Left kidney (tissue), 8 donors: Measurements from ENCODE around the gene LSM3. TPM values are rescaled to one million over a fixed set of nuclear protein-coding genes. Genes with fewer than 3 reads are reported as not detected.
A peak's percentile ranks its signal among the peaks of the same experiment; 100 is the strongest.

Experiments
- DNase-seq: peaks from one replicate; pipeline ENCODE4 v3.0.0-alpha.2; 2013
- long read RNA-seq, 8 donors: transcript quantifications; one replicate each; lab custom pipeline, GENCODE V29; 2026
- polyA plus RNA-seq: library from polyadenylated mRNA; unstranded; fragments of 120-200 nt; gene quantifications from one replicate; pipeline ENCODE4 v1.2.1, GENCODE V29; 2013; ENCODE audit not compliant: insufficient read length

LSM3 gene
- polyA plus RNA-seq, result 16.4 TPM
- long read RNA-seq, donor 1, transcript LSM3-201 (4 exons, 3,815 nt), result major isoform, 79 of 108 reads
- long read RNA-seq, donor 1, partial matches to known transcripts, result 29 of 108 reads
- long read RNA-seq, donor 1, other reads (novel, unspliced or antisense), result 0 of 108 reads
- long read RNA-seq, donor 2, transcript LSM3-201 (4 exons, 3,815 nt), result major isoform, 85 of 99 reads
- long read RNA-seq, donor 2, partial matches to known transcripts, result 14 of 99 reads
- long read RNA-seq, donor 2, other reads (novel, unspliced or antisense), result 0 of 99 reads
- long read RNA-seq, donor 3, transcript LSM3-201 (4 exons, 3,815 nt), result major isoform, 61 of 68 reads
- long read RNA-seq, donor 3, partial matches to known transcripts, result 7 of 68 reads
- long read RNA-seq, donor 3, other reads (novel, unspliced or antisense), result 0 of 68 reads
- long read RNA-seq, donor 4, transcript LSM3-201 (4 exons, 3,815 nt), result major isoform, 20 of 20 reads
- long read RNA-seq, donor 4, partial matches to known transcripts, result 0 of 20 reads
- long read RNA-seq, donor 4, other reads (novel, unspliced or antisense), result 0 of 20 reads
- long read RNA-seq, donor 5, transcript LSM3-201 (4 exons, 3,815 nt), result major isoform, 172 of 205 reads
- long read RNA-seq, donor 5, partial matches to known transcripts, result 33 of 205 reads
- long read RNA-seq, donor 5, other reads (novel, unspliced or antisense), result 0 of 205 reads
- long read RNA-seq, donor 6, transcript LSM3-201 (4 exons, 3,815 nt), result major isoform, 74 of 117 reads
- long read RNA-seq, donor 6, partial matches to known transcripts, result 43 of 117 reads
- long read RNA-seq, donor 6, other reads (novel, unspliced or antisense), result 0 of 117 reads
- long read RNA-seq, donor 7, transcript LSM3-201 (4 exons, 3,815 nt), result major isoform, 119 of 145 reads
- long read RNA-seq, donor 7, partial matches to known transcripts, result 26 of 145 reads
- long read RNA-seq, donor 7, other reads (novel, unspliced or antisense), result 0 of 145 reads
- long read RNA-seq, donor 8, transcript LSM3-201 (4 exons, 3,815 nt), result major isoform, 38 of 46 reads
- long read RNA-seq, donor 8, partial matches to known transcripts, result 8 of 46 reads
- long read RNA-seq, donor 8, other reads (novel, unspliced or antisense), result 0 of 46 reads

DNA sequence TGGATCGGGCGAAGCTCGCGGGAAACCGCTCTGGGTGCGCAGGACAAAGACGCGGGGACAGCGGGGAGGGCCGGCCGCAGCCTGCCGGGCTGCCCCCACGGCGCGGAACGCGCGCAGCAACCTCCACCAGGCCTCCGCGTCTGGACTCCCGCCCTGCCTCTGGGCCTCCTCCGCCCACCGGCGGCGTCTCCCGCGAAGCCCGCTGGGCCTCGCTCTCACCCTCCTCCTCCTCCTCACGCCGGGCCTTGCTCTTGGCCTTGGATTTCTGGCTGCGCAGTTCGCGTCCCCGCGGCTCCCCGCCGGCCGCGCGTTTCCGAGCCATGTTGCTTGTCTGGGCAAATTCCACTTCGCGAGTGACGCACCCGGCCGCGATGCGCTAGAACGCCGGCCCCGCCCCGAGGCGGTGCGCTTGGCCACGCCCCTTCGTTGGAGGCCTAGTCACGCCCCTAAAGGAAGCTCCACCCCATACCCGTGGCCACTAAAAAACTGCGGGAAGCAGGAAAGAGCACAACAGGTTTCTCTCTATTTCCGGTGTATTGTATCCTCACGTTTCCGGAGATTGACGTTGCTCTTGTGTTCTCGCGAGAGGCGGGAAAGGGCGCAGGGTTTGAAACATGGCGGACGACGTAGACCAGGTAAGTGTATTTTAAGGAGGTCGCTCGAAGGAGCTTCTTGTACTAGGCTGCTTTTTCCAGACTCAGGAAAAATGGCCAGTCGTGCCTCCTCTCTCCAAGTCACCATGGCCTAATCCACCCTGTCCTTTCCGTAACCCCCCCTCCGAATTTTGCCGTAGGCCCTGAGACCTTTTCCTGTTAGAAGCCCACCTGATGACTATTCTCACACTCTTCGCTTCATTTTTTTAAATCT is at the start of gene LSM3, which contains the start of gene XPC:
LSM3 (plus strand) TSS at position 571 of the 867 bp plus-strand sequence; CDS start at position 615, 44 bp downstream.
XPC (minus strand) TSS at position 355 of the 867 bp plus-strand sequence; CDS start at position 322, 33 bp downstream.
- DNase-seq, result peak; percentile 98

- DNase-seq, result no peak
These were observed 49.3 kb upstream of the LSM3 start for GRCh38 chr3:14129296-14129695.

DNA sequence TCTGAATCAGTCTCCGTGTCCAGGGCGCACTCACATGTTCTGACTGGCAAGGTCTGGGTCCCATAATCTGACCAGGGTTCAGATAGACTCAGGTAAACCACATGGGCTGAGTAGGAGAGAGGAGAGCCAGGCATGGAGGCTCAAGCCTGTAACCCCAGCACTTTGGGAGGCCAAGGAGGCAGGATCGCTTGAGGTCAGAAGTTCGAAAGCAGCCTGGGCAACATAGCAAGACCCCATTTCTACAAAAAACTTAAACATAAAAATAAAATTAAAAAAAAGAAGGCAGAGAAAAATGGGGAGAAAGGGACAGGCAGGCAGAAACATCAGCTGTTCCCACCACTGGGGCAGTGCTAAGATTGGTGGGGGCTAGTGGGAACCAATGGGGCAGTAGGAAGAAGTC is 48.4 kb upstream of the LSM3 start:
- DNase-seq, result no peak

DNA sequence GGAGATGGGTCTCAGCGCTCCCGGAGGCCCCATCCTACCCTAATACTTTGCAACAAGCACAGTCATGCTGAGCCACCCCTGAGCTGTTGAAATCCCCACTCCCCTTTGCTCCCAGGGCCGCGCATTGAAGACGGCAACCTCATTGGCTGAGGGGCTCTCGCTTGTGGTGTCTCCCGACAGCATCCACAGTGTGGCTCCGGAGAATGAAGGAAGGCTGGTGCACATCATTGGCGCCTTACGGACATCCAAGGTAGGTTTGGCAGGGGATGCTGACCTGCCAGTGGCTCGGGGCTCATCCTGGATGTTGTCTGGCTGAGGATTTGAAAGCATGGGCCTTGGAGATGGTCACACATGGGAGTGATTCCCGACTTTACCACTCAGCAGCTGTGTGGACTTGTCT is 47.9 kb upstream of the LSM3 start:
- DNase-seq, result no peak

- no peak for DNase-seq
These were observed 47.5 kb upstream of the LSM3 start for GRCh38 chr3:14131134-14131533.

- no peak for DNase-seq
These were observed 46.5 kb upstream of the LSM3 start for GRCh38 chr3:14132120-14132519.

DNA sequence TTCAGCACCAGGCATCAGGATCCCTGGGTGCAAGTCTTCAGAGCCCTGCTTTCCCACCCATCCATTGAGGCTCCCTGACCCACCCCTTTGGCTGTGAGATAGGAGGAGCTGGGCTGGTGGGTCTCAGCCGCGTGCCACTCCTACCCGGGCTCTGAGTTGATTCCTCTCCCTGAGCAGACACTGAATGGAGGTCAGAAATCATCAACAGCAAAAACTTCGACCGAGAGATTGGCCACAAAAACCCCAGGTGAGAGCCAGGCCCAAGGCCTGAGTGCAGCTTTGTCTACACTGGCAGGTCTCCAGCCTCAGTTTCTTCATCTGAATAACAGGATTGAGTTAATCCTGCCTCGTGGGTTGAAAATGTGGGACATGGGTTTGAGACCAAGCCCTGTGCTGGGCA is 45.9 kb upstream of the LSM3 start:
- DNase-seq, result no peak

GRCh38 chr3:14133188-14133800 is 45.3 kb upstream of the LSM3 start:
- no peak for DNase-seq

GRCh38 chr3:14133876-14134275 is 44.7 kb upstream of the LSM3 start:
- DNase-seq, result no peak

DNA sequence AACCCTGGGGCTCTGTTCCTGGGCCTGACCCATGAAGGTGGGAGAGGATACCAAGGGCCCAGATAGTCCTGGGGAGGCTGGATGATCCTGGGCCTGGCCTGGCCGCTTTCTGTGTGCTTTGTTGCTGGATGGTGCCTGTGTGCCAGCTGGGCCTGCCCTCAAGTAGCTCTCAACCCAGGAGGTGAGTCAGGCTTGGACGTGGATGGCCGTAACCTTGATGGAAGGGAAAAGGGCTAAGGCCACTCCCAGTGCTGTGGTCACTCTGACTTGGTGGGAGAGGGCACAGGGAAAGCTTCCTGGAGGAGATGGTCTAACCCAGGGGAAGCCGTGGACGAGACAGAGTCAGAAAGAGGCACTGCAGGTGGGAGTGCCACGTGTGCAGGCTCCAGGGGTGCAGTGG is 44.3 kb upstream of the LSM3 start:
- no peak for DNase-seq

GRCh38 chr3:14135581-14135980 is 43.0 kb upstream of the LSM3 start:
- no peak for DNase-seq

DNA sequence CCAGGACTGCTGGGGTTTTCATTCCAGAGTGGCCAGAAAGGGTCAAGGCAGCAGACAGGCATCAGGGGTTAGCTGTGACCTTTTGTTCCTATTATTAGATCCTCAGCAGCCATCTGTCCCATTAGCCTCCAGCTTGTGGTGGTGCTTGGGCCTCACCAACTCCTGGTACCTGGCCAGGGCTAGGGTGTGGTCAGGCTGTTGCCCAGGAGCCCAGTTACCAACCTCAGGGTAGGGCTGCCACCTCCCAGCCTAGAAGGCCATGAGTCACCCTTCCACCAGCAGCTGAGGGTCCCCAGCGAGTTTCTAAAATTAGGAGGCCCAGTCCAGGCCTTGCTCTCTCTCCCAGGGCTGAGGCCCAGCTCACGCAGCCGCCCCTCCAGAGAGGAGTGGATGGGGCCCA is 41.6 kb upstream of the LSM3 start:
- no peak for DNase-seq

DNA sequence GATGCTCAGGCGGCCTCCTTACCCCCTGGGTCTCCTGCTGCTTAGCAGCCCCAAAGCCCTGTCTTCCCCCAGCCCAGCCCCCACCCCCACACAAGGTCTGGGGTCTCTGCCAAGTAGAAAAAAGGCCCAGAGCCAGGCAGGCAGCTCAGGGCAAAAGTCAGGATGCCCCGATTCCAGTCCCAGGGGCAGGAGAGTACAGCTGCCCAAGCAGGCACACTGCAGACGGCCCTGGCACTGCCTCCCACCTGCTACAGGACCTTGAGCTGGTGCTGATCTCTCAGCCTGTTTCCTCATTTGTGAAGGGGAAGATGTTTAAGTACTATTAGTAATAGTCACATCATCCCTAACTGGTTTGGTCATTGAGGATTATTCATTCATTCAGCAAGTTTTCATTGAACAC is 41.2 kb upstream of the LSM3 start:
- no peak for DNase-seq

DNA sequence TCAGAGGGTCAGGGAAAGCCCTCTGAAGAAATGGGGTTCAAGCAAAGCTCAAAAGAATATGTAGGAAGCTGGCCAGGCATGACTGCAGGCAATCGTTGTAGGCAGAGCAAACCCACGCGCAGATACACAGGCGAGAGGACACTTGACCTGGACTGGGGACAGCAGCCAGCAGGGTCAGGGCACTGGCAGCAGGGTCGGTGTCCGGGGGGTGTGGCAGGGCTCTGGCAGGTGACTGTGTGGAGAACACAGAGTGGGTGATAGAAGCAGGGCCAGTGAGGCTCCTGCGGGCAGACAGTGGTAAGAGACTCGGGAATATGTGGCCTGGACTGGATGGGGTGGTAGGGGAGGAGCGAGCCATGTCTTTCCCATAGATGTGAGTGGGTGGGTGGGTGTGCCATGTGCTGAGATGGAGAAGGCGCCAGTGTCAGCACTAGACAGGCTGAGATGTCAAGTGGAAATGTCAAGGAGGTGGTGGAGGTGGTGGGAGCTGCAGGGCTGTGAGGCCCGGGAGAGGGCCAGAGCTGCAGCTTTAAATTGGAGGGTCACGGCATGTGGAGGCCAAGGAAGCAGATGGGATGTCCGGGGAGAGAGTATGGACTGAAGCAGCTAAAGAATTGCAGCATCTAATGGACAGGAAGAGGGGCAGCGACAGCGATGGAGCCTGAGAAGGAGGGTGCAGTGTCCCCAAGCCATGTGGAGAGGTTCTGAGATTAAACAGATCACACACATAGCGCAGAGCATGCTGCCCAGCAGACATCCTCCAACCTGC is 40.3 kb upstream of the LSM3 start:
- no peak for DNase-seq

DNA sequence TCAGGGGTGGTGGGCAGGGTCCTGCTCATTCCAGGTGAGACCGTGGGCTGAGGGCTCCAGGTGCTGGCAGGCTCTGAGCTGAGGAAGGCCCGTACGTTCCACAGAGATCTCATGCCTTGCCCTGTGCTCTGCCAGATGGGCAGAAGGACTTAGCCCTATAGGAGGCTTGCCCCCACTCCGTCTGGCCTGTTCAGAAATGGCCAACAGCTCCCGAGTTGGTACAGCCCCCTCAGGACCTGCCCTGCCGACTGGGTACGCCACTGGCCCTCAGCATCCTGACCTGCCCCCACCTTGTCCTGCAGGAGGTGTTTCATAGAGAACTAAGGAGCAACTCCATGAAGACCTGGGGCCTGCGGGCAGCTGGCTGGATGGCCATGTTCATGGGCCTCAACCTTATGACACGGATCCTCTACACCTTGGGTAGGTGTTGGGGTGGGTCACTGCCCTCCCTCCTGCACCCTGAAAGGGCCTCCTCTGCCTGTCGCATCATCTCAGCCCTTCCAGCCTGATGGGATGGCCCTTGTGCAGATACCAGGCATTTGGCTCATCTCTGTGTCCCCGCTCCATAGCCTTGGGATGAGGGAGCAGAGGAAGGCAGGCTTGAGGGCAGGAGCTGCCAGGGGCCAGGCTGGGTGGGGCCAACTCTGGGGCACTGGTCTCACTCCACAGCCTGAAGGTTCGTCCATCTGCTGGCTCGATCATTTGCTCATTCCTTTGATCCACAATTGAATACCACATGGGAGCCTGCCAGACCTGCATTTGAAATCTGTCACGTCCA is 39.5 kb upstream of the LSM3 start:
- no peak for DNase-seq

DNA sequence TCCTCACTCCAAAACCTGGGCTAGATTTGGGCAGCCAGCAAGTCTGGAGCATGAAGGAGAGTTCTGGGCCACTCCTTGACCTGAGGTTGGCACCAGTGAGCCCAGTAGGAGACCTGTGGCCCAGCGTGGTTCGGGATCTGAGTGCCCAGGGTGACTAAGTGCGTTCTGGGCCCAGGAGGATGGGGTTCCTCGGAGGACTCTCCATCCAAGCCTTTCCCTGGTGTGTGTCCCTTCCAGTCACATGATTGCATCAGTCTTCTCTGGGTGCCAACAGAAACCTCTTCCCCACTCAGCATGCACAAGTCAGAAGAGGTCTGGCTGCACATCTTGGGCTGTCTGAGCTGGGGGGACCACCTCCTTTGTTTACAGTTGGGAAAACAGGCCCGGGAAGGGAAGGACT is 38.8 kb upstream of the LSM3 start:
- DNase-seq, result no peak

DNA sequence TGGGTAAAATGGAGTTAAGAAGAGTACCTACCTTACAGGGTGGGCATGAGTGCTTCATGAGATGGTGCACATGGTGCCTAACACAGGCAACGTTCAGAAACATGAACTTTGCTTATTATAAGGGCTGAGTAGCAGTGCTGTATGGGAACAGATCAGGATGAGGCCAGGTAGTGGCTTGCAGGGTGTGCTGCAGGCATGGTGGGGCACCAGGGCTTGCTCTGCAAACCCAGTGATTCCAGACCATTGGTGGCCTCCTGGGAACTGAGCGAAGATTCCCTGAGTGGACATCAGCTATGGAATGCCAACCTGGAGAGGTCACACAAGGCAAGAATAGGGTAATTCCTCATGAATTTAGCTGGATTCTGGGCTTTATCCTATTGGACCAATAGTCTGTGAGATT is 37.9 kb upstream of the LSM3 start:
- no peak for DNase-seq

DNA sequence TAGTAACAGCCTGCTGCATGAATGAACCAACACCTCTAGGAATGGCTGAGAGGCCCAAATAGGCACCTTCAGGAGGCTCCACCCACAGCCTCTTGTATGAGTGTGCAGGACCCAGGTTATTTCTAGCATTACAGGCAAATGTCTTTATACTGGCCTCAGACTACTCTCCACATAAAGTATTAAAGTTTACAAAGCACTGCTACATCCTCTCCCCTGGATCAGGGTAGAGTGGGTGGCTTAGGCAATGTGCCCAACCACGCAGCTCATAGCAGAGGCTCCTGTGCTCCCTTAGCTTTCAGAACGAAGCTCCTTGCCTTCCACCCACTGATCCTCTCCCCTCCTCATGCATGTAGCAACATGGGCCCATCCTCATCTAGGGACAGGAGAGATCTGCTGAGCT is 37.5 kb upstream of the LSM3 start:
- DNase-seq, result no peak

DNA sequence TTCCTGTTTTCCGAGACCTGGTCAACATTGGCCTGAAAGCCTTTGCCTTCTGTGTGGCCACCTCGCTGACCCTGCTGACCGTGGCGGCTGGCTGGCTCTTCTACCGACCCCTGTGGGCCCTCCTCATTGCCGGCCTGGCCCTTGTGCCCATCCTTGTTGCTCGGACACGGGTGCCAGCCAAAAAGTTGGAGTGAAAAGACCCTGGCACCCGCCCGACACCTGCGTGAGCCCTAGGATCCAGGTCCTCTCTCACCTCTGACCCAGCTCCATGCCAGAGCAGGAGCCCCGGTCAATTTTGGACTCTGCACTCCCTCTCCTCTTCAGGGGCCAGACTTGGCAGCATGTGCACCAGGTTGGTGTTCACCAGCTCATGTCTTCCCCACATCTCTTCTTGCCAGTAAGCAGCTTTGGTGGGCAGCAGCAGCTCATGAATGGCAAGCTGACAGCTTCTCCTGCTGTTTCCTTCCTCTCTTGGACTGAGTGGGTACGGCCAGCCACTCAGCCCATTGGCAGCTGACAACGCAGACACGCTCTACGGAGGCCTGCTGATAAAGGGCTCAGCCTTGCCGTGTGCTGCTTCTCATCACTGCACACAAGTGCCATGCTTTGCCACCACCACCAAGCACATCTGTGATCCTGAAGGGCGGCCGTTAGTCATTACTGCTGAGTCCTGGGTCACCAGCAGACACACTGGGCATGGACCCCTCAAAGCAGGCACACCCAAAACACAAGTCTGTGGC is 36.8 kb upstream of the LSM3 start:
- no peak for DNase-seq
